Endometrial microvascular endothelial cells (primary cell): ENCODE results near the gene MRPL27. TPM values are rescaled to one million over a fixed set of nuclear protein-coding genes. Genes with fewer than 3 reads are reported as not detected.

Experiments used
- in situ Hi-C: cut with HindIII; loops from 2 replicates; pipeline ENCODE4 v1.10.0; 2017; ENCODE audit warnings: low sequenced_read_pairs, low pct_unique_long_range_greater_than_20kb; ENCODE audit errors: inconsistent ontology term
- total RNA-seq: library from RNA; depleted of rRNA; stranded (reverse); fragments of >200 nt; gene quantifications from one replicate; pipeline ENCODE4 v1.2.3, GENCODE V29; 2015; ENCODE audit errors: inconsistent ontology term

The MRPL27 gene
- total RNA-seq, 1 donor from 2014 or later: 132 TPM

- in situ Hi-C loops: no loop called here
Measured at GRCh38 chr17:50328363-50329325, 44.3 kb downstream of the MRPL27 start.

GRCh38 chr17:50326831-50327364 is 46.1 kb downstream of the MRPL27 start:
- in situ Hi-C loops: no loop called here

- in situ Hi-C loops: no loop called here
Measured at GRCh38 chr17:50325906-50326305, 47.1 kb downstream of the MRPL27 start.

GRCh38 chr17:50323060-50323459 is 49.9 kb downstream of the MRPL27 start:
- in situ Hi-C loops: no loop called here

- in situ Hi-C loops: no loop called here
Measured at GRCh38 chr17:50322271-50322670, 50.7 kb downstream of the MRPL27 start.

GRCh38 chr17:50319306-50320004 is 53.5 kb downstream of the MRPL27 start:
- in situ Hi-C loops: no loop called here

- in situ Hi-C loops: no loop called here
Measured at GRCh38 chr17:50318501-50319285, 54.3 kb downstream of the MRPL27 start.

Other genes with a start within 250 kb of the MRPL27 start
- 1.5 TPM for gene SAMD14, start 243.0 kb downstream of the MRPL27 start, total RNA-seq
- gene PPP1R9B, start 222.5 kb downstream of the MRPL27 start, total RNA-seq: 28.3 TPM
- not detected for gene SGCA, start 207.2 kb downstream of the MRPL27 start, total RNA-seq
- 95.4 TPM for gene COL1A1, start 171.6 kb downstream of the MRPL27 start, total RNA-seq
- not detected for gene TMEM92, start 98.7 kb downstream of the MRPL27 start, total RNA-seq
- gene XYLT2, start 27.1 kb downstream of the MRPL27 start, total RNA-seq: 51.2 TPM
- 3.1 TPM for gene EME1, start within 50 bp of the MRPL27 start, total RNA-seq
- 276 TPM for gene LRRC59, start 24.3 kb upstream of the MRPL27 start, total RNA-seq
- gene ACSF2, start 53.0 kb upstream of the MRPL27 start, total RNA-seq: 25.8 TPM
- gene CHAD, start 95.7 kb upstream of the MRPL27 start, total RNA-seq: not detected
- 33.2 TPM for gene RSAD1, start 105.7 kb upstream of the MRPL27 start, total RNA-seq
- gene MYCBPAP, start 135.3 kb upstream of the MRPL27 start, total RNA-seq: 5.5 TPM
- not detected for gene EPN3, start 159.6 kb upstream of the MRPL27 start, total RNA-seq
- 90.3 TPM for gene SPATA20, start 174.0 kb upstream of the MRPL27 start, total RNA-seq
- gene CACNA1G, start 187.5 kb upstream of the MRPL27 start, total RNA-seq: not detected